CD4-positive, alpha-beta memory T cell (primary cell): ENCODE measurements around the gene SLC35F5. TPM values are rescaled to one million over a fixed set of nuclear protein-coding genes. Genes with fewer than 3 reads are reported as not detected.
"Not testable (repeated sequence)": the region's sequence is repeated elsewhere in the genome, so short reads cannot be mapped to it uniquely, and the experiment has no call there.

Source experiments
- CTCF ChIA-PET: fragments of 350-600 bp; sonication (Branson Sonifier 250); formaldehyde crosslinking; loops from one replicate; lab custom pipeline; 2021; ENCODE audit warnings: inconsistent platforms; ENCODE audit not compliant: partially characterized antibody; lab: Charles Lee
- POLR2A ChIA-PET: fragments of 350-600 bp; sonication (Branson Sonifier 250); formaldehyde crosslinking; loops from one replicate; lab custom pipeline; 2021; ENCODE audit not compliant: partially characterized antibody; lab: Charles Lee
- DNase-seq, 5 donors: peaks; one replicate each; pipeline versions ENCODE4 v3.0.0 to v3.0.0-alpha.2; 2020 to 2022; ENCODE audit warnings: mixed read lengths in 1 of 5
- H3K27ac ChIP-seq: one replicate; pipeline ENCODE4 v1.7.0; 2013; ENCODE audit warnings: low read depth, low read length
- H3K27me3 ChIP-seq: 2 replicates; pipeline ENCODE4 v1.7.0; 2013; ENCODE audit warnings: mild to moderate bottlenecking, low read length, moderate library complexity; ENCODE audit not compliant: insufficient read depth
- H3K36me3 ChIP-seq: 2 replicates; pipeline ENCODE4 v1.7.0; 2013; ENCODE audit warnings: mild to moderate bottlenecking, low read length, moderate library complexity; ENCODE audit not compliant: insufficient read depth
- H3K4me1 ChIP-seq: 2 replicates; pipeline ENCODE4 v1.7.0; 2013; ENCODE audit warnings: mild to moderate bottlenecking, low read length, moderate library complexity; ENCODE audit not compliant: insufficient read depth
- H3K4me3 ChIP-seq, 2 donors: one replicate each; pipeline ENCODE4 v1.7.0; 2013; ENCODE audit warnings: low read length in 2 of 2, mild to moderate bottlenecking in 1 of 2
- H3K9me3 ChIP-seq, 2 donors: one replicate each; pipeline ENCODE4 v1.7.0; 2013; ENCODE audit warnings: low read length in 2 of 2, control low read depth in 1 of 2; ENCODE audit not compliant: control insufficient read depth in 1 of 2
- H3K27ac Mint-ChIP-seq, 7 donors: one replicate each; pipeline ENCODE4 v1.8.0; 2020 to 2021; ENCODE audit warnings: mixed read lengths in 7 of 7, mild to moderate bottlenecking in 6 of 7, inconsistent platforms in 3 of 7, moderate library complexity in 3 of 7
- H3K27me3 Mint-ChIP-seq, 2 donors: one replicate each; pipeline ENCODE4 v1.8.0; 2020 to 2021; ENCODE audit warnings: mixed read lengths in 2 of 2
- H3K36me3 Mint-ChIP-seq, 2 donors: one replicate each; pipeline ENCODE4 v1.8.0; 2020 to 2021; ENCODE audit warnings: mixed read lengths in 2 of 2, inconsistent platforms in 1 of 2, mild to moderate bottlenecking in 1 of 2
- H3K4me1 Mint-ChIP-seq, 4 donors: one replicate each; pipeline ENCODE4 v1.8.0; 2020 to 2021; ENCODE audit warnings: mixed read lengths in 4 of 4, mild to moderate bottlenecking in 1 of 4
- H3K4me3 Mint-ChIP-seq, 8 donors: one replicate each; pipeline ENCODE4 v1.8.0; 2020 to 2021; ENCODE audit warnings: mixed read lengths in 8 of 8, mild to moderate bottlenecking in 7 of 8, moderate library complexity in 6 of 8, inconsistent platforms in 3 of 8
- H3K9me3 Mint-ChIP-seq, 8 donors: one replicate each; pipeline ENCODE4 v1.8.0; 2020 to 2021; ENCODE audit warnings: mixed read lengths in 8 of 8, mild to moderate bottlenecking in 5 of 8, inconsistent platforms in 3 of 8, moderate library complexity in 1 of 8
- intact Hi-C: fragments of 100-400 bp; cut with micrococcal nuclease; formaldehyde crosslinking; loops from one replicate; pipeline ENCODE4 v1.15.1; 2023
- polyA plus RNA-seq, 2 donors: library from polyadenylated mRNA; unstranded; fragments of 300-500 nt; fragmentation: Illumina TruSeq; gene quantifications; one replicate each; pipeline ENCODE4 v1.2.3, GENCODE V29; 2021
- total RNA-seq, 2 experiments: library from RNA; stranded (reverse); gene quantifications; one replicate each; pipeline ENCODE4 v1.2.3, GENCODE V29; 2021

Gene SLC35F5
- total and polyA plus RNA-seq, 4 experiments from 2014 or later: 4.5 to 30.9 (median 17.9) TPM

GRCh38 chr2:113707106-113707505 is 49.3 kb downstream of the SLC35F5 start:
- Histone ChIP-seq H3K9me3 (no peaks in the 10 kb centered on the region), H3K4me1 (no peaks in the 10 kb centered on the region), H3K27me3 (no peaks in the 10 kb centered on the region), H3K27ac (no peak overlapping the region), H3K4me3 (no peak overlapping the region), H3K36me3 (no peaks in the 10 kb centered on the region)
- peaks cover 3 to 8% of the 10 kb centered on the region in 2 donors for H3K36me3 Mint-ChIP-seq
- H3K4me3 Mint-ChIP-seq: no peak overlapping the region
- intact Hi-C loops: no loop called here
- H3K4me1 Mint-ChIP-seq: no peaks in the 10 kb centered on the region
- CTCF ChIA-PET: interaction anchor here (0.8 kb wide), 1 partner anchor 31 kb away, joined by 3 read pairs; no protein-coding TSS in a partner anchor
- H3K9me3 Mint-ChIP-seq: no peaks in the 10 kb centered on the region
- POLR2A ChIA-PET: interaction anchor here (0.6 kb wide), 1 partner anchor 103 kb away, joined by 3 read pairs; no protein-coding TSS in a partner anchor
- H3K27ac Mint-ChIP-seq: no peak overlapping the region
- H3K27me3 Mint-ChIP-seq: no peaks in the 10 kb centered on the region
- DNase-seq: no peak

- Mint-ChIP-seq H3K27ac (no peak overlapping the region), H3K4me3 (no peak overlapping the region), H3K27me3 (no peaks in the 10 kb centered on the region), H3K4me1 (no peaks in the 10 kb centered on the region), H3K9me3 (no peaks in the 10 kb centered on the region), H3K36me3 (peaks cover 3 to 5% of the 10 kb centered on the region in 2 donors)
- Histone ChIP-seq H3K4me3 (no peak overlapping the region), H3K4me1 (no peaks in the 10 kb centered on the region), H3K27ac (no peak overlapping the region), H3K27me3 (no peaks in the 10 kb centered on the region), H3K36me3 (no peaks in the 10 kb centered on the region), H3K9me3 (no peaks in the 10 kb centered on the region)
- intact Hi-C loops: no loop called here
- ChIA-PET CTCF (no interaction called here), POLR2A (no interaction called here)
- DNase-seq: no peak
Observed at GRCh38 chr2:113705982-113706523, 50.4 kb downstream of the SLC35F5 start.

GRCh38 chr2:113704300-113704993 is 52.0 kb downstream of the SLC35F5 start:
- H3K27me3 ChIP-seq, H3K27me3 Mint-ChIP-seq, H3K4me3 ChIP-seq, H3K27ac Mint-ChIP-seq, POLR2A ChIA-PET, H3K9me3 Mint-ChIP-seq, DNase-seq, H3K27ac ChIP-seq, CTCF ChIA-PET, intact Hi-C loops, H3K9me3 ChIP-seq, H3K36me3 Mint-ChIP-seq, H3K4me3 Mint-ChIP-seq, H3K36me3 ChIP-seq: not testable (repeated sequence)
- peaks cover 7 to 14% (median 10%) of the 10 kb centered on the region in 4 donors for H3K4me1 Mint-ChIP-seq
- H3K4me1 ChIP-seq: peaks cover 13% of the 10 kb centered on the region

GRCh38 chr2:113703386-113704299 is 52.8 kb downstream of the SLC35F5 start:
- Mint-ChIP-seq H3K27me3 (no peaks in the 10 kb centered on the region), H3K36me3 (peaks cover 3 to 5% of the 10 kb centered on the region in 2 donors), H3K27ac (peak overlapping the region in 3 of 7 donors; percentile 6 to 69 (median 49)), H3K4me3 (no peak overlapping the region), H3K9me3 (no peaks in the 10 kb centered on the region), H3K4me1 (peaks cover 11 to 21% (median 16%) of the 10 kb centered on the region in 4 donors)
- no peak for DNase-seq
- POLR2A ChIA-PET: no interaction called here
- Histone ChIP-seq H3K4me1 (peaks cover 20% of the 10 kb centered on the region), H3K4me3 (no peak overlapping the region), H3K27ac (no peak overlapping the region), H3K27me3 (no peaks in the 10 kb centered on the region), H3K9me3 (no peaks in the 10 kb centered on the region), H3K36me3 (no peaks in the 10 kb centered on the region)
- intact Hi-C loops: no loop called here
- CTCF ChIA-PET: no interaction called here

GRCh38 chr2:113700186-113700841 is 56.1 kb downstream of the SLC35F5 start:
- H3K4me1 Mint-ChIP-seq: peaks cover 11 to 22% (median 18%) of the 10 kb centered on the region in 4 donors
- ChIA-PET POLR2A (interaction anchor here (1.2 to 1.5 kb wide), 2 partner anchors 56 to 96 kb away, joined by 4 to 5 read pairs; partner anchors contain the start of gene SLC35F5), CTCF (interaction anchor here (0.8 to 2.9 kb wide), 9 partner anchors 9 to 113 kb away, joined by 3 to 14 read pairs (median 4); no protein-coding TSS in a partner anchor)
- peak overlapping the region; percentile 51 to 83 (median 76) for H3K4me3 Mint-ChIP-seq
- peaks cover 0 to 2% (median 0%) of the 10 kb centered on the region in 8 donors for H3K9me3 Mint-ChIP-seq
- DNase-seq: peak; percentile 22 to 47 (median 30)
- peak overlapping the region in 1 of 2 donors; percentile 34 for H3K4me3 ChIP-seq
- no peaks in the 10 kb centered on the region for H3K27me3 ChIP-seq
- H3K4me1 ChIP-seq: peaks cover 20% of the 10 kb centered on the region
- peaks cover 3 to 4% of the 10 kb centered on the region in 2 donors for H3K36me3 Mint-ChIP-seq
- H3K27ac ChIP-seq: no peak overlapping the region
- no peaks in the 10 kb centered on the region for H3K27me3 Mint-ChIP-seq
- intact Hi-C loops: no loop called here
- H3K36me3 ChIP-seq: no peaks in the 10 kb centered on the region
- H3K27ac Mint-ChIP-seq: peak overlapping the region in 4 of 7 donors; percentile 18 to 85 (median 66)
- no peaks in the 10 kb centered on the region for H3K9me3 ChIP-seq

- no peaks in the 10 kb centered on the region for H3K36me3 Mint-ChIP-seq
- Histone ChIP-seq H3K36me3 (no peaks in the 10 kb centered on the region), H3K4me1 (peaks cover 29% of the 10 kb centered on the region), H3K9me3 (no peaks in the 10 kb centered on the region), H3K27ac (no peak overlapping the region), H3K27me3 (no peaks in the 10 kb centered on the region), H3K4me3 (no peak overlapping the region)
- no peaks in the 10 kb centered on the region for H3K27me3 Mint-ChIP-seq
- H3K9me3 Mint-ChIP-seq: peaks cover 0 to 2% (median 0%) of the 10 kb centered on the region in 8 donors
- intact Hi-C loops: loop anchor here (10.0 kb wide), 1 partner anchor 94 kb away; no protein-coding TSS in a partner anchor
- H3K27ac Mint-ChIP-seq: peak overlapping the region in 3 of 7 donors; percentile 4 to 24 (median 5)
- CTCF ChIA-PET: no interaction called here
- H3K4me3 Mint-ChIP-seq: peak overlapping the region; percentile 7 to 83 (median 38)
- no peak for DNase-seq
- peaks cover 15 to 31% (median 23%) of the 10 kb centered on the region in 4 donors for H3K4me1 Mint-ChIP-seq
- POLR2A ChIA-PET: interaction anchor here (1.0 to 1.5 kb wide), 2 partner anchors 58 to 95 kb away, joined by 3 to 5 read pairs; partner anchors contain the start of gene SLC35F5
Observed at GRCh38 chr2:113698892-113699447, 57.5 kb downstream of the SLC35F5 start.
